Epithelial cell of esophagus (primary cell): ENCODE measurements around the gene NR2C2AP.

ENCODE experiments used
- DNase-seq: peaks from one replicate; pipeline ENCODE4 v3.0.0; 2010; ENCODE audit warnings: low read depth
- H3K4me3 ChIP-seq: 2 replicates; pipeline ENCODE4 v1.5.1; 2011; ENCODE audit warnings: mild to moderate bottlenecking, low read length, control low read depth
- TF ChIP-seq, protein P1 (sequence below): IDR thresholded peaks from 2 replicates; pipeline ENCODE4 v1.5.1; 2011; ENCODE audit warnings: low read depth, mild to moderate bottlenecking, low read length, control low read depth, inconsistent platforms; ENCODE audit not compliant: insufficient read depth; ENCODE audit errors: missing control alignments

The NR2C2AP gene

DNA sequence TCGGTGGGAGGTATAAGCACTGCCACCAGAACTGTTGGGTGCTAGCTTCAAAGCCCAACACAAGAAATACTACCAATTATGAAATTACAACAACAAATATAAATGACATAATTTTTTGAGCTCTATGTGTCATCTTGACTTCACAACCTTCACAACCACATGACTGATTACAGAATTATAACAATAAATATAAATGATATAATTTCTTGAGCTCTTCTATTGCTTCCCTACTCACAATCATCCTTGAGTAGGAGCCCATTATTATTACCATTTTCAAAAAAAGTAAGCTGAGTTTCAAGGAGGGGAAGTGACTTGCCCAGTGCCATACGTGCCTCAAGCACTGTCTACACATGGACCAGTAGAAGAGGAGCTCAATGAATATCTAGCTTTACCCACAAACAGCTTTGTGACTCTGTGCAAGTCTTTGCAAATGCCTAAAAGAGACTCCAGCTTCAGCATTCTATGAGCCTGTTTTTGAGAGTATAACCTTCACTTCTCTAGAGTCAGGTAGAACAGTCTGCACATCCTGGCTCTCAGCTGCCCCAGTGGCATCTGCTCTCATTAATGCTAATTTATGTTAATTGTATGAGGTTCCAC lies 31.1 kb upstream of the NR2C2AP start:
- no peak overlapping the region for H3K4me3 ChIP-seq
- no peak for DNase-seq
- TF ChIP-seq, protein P1, sequence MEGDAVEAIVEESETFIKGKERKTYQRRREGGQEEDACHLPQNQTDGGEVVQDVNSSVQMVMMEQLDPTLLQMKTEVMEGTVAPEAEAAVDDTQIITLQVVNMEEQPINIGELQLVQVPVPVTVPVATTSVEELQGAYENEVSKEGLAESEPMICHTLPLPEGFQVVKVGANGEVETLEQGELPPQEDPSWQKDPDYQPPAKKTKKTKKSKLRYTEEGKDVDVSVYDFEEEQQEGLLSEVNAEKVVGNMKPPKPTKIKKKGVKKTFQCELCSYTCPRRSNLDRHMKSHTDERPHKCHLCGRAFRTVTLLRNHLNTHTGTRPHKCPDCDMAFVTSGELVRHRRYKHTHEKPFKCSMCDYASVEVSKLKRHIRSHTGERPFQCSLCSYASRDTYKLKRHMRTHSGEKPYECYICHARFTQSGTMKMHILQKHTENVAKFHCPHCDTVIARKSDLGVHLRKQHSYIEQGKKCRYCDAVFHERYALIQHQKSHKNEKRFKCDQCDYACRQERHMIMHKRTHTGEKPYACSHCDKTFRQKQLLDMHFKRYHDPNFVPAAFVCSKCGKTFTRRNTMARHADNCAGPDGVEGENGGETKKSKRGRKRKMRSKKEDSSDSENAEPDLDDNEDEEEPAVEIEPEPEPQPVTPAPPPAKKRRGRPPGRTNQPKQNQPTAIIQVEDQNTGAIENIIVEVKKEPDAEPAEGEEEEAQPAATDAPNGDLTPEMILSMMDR, result no peak

DNA sequence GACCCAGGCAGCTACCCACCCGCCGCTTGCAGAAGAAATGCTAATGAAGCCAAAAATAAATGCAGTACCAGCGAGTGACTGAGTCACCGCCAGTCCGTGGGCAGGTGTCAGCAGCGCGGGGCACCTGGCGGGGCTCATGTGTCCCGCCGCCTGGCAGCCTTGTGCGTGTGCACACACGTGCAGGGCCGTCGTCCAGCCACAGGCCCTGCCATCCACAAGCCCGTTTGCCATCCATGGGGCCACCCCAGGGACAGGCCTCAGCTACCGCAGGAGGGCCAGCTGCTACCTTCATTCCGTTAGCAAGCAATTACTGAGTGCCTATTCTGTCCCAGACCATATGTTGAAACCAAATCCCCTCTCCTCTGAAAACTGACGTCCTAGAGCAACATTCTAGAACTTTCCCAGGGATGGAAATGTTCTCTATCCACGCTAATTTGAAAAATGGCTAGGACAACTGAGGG lies 29.1 kb upstream of the NR2C2AP start:
- no peak overlapping the region for H3K4me3 ChIP-seq
- no peak for DNase-seq
- TF ChIP-seq, protein P1, result no peak

DNA sequence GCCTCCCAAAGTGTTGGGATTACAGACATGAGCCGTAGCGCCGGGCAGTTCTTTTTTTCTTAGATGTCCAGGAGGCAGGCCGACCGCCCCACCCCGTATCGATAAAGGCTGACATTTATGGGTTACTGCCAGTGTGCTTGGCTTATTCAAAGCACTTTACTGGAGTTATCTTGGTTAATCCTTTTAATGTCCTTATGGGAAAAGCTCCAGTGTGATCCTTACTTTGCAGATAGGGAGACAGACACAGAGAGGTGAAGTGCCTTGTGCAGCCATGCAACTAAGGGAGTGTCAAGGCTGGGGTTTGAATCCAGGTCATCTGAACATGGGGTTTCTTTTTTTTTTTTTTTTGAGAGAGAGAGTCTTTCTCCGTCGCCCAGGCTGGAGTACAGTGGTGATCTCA lies 27.8 kb upstream of the NR2C2AP start:
- TF ChIP-seq, protein P1, result no peak
- no peak overlapping the region for H3K4me3 ChIP-seq
- no peak for DNase-seq

DNA sequence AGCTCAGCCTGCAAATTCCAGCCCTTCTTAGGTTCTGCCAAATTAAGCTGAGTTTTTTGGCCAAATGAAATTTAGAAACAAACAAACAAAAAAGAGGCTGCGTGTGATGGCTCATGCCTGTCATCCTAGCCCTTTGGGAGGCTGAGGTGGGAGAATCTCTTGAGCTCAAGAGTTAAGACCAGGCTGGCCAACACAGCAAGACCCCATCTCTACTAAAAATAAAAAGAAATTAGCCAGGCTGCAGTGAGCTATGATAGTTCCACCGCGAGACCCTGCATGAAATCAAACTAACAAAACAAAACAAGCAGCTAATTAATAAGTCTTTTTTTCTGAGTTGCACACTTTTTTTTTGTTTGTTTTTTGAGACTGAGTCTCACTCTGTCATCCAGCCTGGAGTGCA lies 26.5 kb upstream of the NR2C2AP start:
- no peak overlapping the region for H3K4me3 ChIP-seq
- TF ChIP-seq, protein P1, result no peak
- no peak for DNase-seq

DNA sequence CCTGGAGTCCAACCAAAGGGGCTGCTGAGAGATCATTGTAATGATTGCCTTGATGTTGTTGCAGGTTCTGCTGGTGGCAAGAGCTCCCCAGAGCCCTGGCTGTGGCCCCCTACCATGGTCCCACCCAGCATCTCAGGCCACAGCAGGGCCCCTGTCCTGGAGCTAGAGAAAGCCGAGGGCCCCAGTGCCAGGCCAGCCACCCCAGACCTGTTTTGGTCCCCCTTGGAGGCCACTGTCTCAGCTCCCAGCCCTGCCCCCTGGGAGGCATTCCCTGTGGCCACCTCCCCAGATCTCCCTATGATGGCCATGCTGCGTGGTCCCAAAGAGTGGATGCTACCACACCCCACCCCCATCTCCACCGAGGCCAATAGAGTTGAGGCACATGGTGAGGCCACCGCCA lies 24.0 kb upstream of the NR2C2AP start:
- TF ChIP-seq, protein P1, result no peak
- DNase-seq, result no peak
- H3K4me3 ChIP-seq, result no peak overlapping the region

DNA sequence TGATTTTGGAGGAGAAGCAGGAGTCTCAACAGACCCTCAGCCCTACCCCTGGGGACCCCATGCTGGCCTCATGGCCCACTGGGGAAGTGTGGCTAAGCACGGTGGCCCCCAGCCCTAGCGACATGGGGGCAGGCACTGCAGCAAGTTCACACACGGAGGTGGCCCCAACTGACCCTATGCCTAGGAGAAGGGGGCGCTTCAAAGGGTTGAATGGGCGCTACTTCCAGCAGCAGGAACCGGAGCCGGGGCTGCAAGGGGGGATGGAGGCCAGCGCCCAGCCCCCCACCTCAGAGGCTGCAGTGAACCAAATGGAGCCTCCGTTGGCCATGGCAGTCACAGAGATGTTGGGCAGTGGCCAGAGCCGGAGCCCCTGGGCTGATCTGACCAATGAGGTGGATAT lies 23.4 kb upstream of the NR2C2AP start:
- no peak overlapping the region for H3K4me3 ChIP-seq
- TF ChIP-seq, protein P1, result no peak
- DNase-seq, result no peak

DNA sequence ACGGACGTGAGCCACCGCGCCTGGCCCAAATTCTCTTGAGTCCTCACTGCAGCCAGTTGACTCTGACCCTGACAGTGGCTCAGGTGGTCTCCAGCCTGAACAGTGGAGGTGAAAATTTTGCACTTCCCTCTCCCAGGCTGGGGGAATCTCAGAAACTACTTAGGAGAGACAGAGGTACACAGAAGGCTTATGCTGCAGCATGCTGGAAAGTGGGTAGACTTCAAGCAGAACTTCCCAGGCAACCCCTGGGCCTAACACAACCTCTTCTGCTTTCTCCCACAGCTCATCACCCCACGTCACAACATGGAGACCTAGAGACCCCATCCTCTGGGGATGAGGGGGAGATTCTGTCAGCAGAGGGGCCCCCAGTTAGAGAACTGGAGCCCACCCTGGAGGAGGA lies 23.0 kb upstream of the NR2C2AP start:
- TF ChIP-seq, protein P1, result no peak
- no peak overlapping the region for H3K4me3 ChIP-seq
- DNase-seq, result no peak
